Neutrophil (primary cell): ENCODE data around the gene JADE3.

ENCODE experiments used
- H3K27ac ChIP-seq: fragments of 200-600 bp; sonication (generic); 2 replicates; pipeline ENCODE4 v1.5.1; 2016; ENCODE audit warnings: mild to moderate bottlenecking, moderate library complexity
- H3K27me3 ChIP-seq: fragments of 200-600 bp; sonication (generic); 2 replicates; pipeline ENCODE4 v1.6.0; 2016; ENCODE audit warnings: mild to moderate bottlenecking
- H3K36me3 ChIP-seq: fragments of 200-600 bp; sonication (generic); 2 replicates; pipeline ENCODE4 v1.5.1; 2017
- H3K4me1 ChIP-seq, 2 experiments: fragments of 200-600 bp in 1 of 2; sonication (generic) in 1 of 2; 1 replicate in 1 of 2; 2 replicates in 1 of 2; pipeline versions ENCODE4 v1.5.1 to v1.6.1; 2013 to 2016; ENCODE audit warnings: low read depth in 1 of 2, low read length in 1 of 2, mild to moderate bottlenecking in 1 of 2, moderate library complexity in 1 of 2; ENCODE audit not compliant: control insufficient read depth in 1 of 2, insufficient read depth in 1 of 2
- H3K4me3 ChIP-seq, 2 experiments: fragments of 200-600 bp in 1 of 2; sonication (generic) in 1 of 2; 1 replicate in 1 of 2; 2 replicates in 1 of 2; pipeline ENCODE4 v1.5.1; 2013 to 2016; ENCODE audit warnings: low read depth in 1 of 2, low read length in 1 of 2, mild to moderate bottlenecking in 1 of 2, moderate library complexity in 1 of 2
- H3K9me3 ChIP-seq: fragments of 200-600 bp; sonication (generic); 2 replicates; pipeline ENCODE4 v1.5.1; 2016
- CTCF ChIP-seq: fragments of 200-600 bp; sonication (generic); IDR thresholded peaks from 2 replicates; pipeline ENCODE4 v1.5.1; 2016; ENCODE audit warnings: antibody characterized with exemption

Gene JADE3

DNA sequence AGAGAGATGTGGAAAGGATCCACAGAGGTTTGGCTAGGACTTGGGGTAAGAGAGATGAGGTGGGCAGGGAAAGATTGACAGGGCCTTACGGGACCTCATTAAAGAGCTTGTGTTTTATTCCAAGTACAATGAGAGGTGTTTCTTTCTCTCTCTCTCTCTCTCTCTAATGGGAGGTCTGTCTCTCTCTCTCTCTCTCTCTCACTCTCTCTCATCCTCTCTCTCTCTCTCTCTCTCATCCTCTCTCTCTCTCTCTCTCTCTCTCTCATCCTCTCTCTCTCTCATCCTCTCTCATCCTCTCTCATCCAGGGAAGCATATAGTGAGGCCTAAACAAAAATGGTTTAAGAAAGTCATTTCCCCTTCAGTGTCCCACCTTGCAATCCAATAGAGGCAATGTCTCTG is 5.4 kb downstream of the JADE3 start:
- Histone ChIP-seq H3K9me3 (no peaks in the 10 kb centered on the region), H3K27ac (no peak overlapping the region), H3K27me3 (peaks cover 21% of the 10 kb centered on the region), H3K4me1 (peaks cover 9 to 11% of the 10 kb centered on the region in 2 experiments), H3K36me3 (no peaks in the 10 kb centered on the region), H3K4me3 (no peak overlapping the region)
- TF ChIP-seq CTCF, result no peak

DNA sequence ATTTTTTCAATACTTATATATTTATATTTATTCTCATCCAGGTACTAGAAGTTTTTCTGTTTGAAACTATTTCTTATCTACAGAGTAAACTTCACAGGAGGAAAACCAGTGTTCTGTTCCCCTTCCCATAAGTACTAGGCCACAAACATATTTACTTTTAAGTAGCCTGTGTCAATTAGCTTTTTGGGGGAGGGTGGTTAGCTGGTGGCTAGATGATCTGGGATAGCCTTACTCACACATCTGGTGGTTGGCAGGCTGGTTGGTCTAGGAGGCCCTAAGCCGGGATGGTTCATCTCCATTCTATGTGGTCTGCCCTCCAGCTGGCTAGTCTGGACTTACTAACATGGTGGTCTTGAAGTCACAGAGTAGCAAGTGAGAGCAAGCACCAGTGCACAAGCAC is 6.2 kb downstream of the JADE3 start:
- Histone ChIP-seq H3K27me3 (peaks cover 13% of the 10 kb centered on the region), H3K36me3 (no peaks in the 10 kb centered on the region), H3K4me3 (no peak overlapping the region), H3K4me1 (peaks cover 7 to 8% of the 10 kb centered on the region in 2 experiments), H3K27ac (no peak overlapping the region), H3K9me3 (no peaks in the 10 kb centered on the region)
- TF ChIP-seq CTCF, result no peak

DNA sequence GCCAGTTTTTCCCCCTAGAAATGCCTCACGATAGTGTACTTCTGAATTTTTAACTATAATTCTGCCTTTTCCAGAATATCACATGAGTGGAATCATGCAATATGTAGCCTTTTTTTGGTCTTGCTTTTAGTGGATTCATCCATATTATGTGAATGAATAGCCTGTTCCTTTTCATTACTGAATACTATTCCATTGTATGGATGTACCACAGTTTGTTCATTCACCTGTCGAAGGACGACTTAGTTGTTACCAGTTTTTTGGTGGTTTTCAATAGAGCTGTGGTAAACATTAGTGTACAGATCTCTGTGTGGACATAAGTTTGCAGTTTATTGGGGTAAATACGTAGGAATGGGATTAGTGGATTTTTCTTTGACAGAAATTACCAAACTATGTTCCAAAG is 8.0 kb downstream of the JADE3 start:
- TF ChIP-seq CTCF, result no peak
- no peaks in the 10 kb centered on the region for H3K27me3 ChIP-seq
- no peaks in the 10 kb centered on the region for H3K36me3 ChIP-seq
- no peak overlapping the region for H3K27ac ChIP-seq
- no peaks in the 10 kb centered on the region for H3K9me3 ChIP-seq
- H3K4me1 ChIP-seq, result no peaks in the 10 kb centered on the region
- H3K4me3 ChIP-seq, result no peak overlapping the region

DNA sequence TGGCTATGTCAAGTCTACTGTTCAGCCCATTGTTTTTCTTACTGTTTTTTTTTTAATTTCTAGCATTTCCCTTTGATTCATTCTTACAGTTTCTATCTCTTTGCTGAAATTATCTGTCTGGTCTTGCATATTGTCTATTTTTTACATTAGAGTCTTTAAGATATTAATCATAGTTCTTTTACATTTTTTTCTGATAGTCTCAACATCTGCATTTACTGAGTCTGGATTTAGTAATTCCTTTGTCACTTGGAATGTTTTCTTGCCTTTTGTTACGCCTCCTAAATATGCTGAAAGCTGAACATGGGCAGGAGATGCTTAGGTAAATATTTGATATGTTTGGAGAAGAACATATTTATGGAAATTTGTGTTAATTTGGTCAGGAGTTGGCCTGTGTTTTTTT is 10.4 kb downstream of the JADE3 start:
- Histone ChIP-seq H3K27me3 (no peaks in the 10 kb centered on the region), H3K4me3 (no peak overlapping the region), H3K9me3 (no peaks in the 10 kb centered on the region), H3K27ac (no peak overlapping the region), H3K4me1 (no peaks in the 10 kb centered on the region), H3K36me3 (no peaks in the 10 kb centered on the region)
- no peak for TF ChIP-seq CTCF

GRCh38 chrX:46927718-46928117 is 15.5 kb downstream of the JADE3 start:
- H3K4me1 ChIP-seq, result no peaks in the 10 kb centered on the region
- no peak for TF ChIP-seq CTCF

More at GRCh38 chrX:46927718-46928117, 15.5 kb downstream of the JADE3 start:
- no peaks in the 10 kb centered on the region for H3K27me3 ChIP-seq
- H3K9me3 ChIP-seq, result no peaks in the 10 kb centered on the region
- H3K27ac ChIP-seq, result no peak overlapping the region
- no peak overlapping the region for H3K4me3 ChIP-seq
- no peaks in the 10 kb centered on the region for H3K36me3 ChIP-seq
